ENCODE results near the gene IMMP2L. TPM values are rescaled to one million over a fixed set of nuclear protein-coding genes. Genes with fewer than 3 reads are reported as not detected.
"Not testable (repeated sequence)": the region's sequence is repeated elsewhere in the genome, so short reads cannot be mapped to it uniquely, and the experiment has no call there.

The IMMP2L gene
- total RNA-seq, 1 experiment from 2014 or later: 8.6 TPM

- H2AFZ ChIP-seq (ENCODE audit: low read length): no peak overlapping the region
- H3K4me3 ChIP-seq (ENCODE audit: low read length): no peak overlapping the region
- CTCF ChIA-PET: no interaction called here
- no peak overlapping the region for H3K9ac ChIP-seq (ENCODE audit: low read length)
- POLR2A ChIA-PET (ENCODE audit: unreplicated experiment): no interaction called here
- no peaks in the 10 kb centered on the region for H3F3A ChIP-seq (ENCODE audit: low read length, unreplicated experiment)
- no peaks in the 10 kb centered on the region for H3K27me3 ChIP-seq (ENCODE audit: low read length)
- no peaks in the 10 kb centered on the region for H3K4me1 ChIP-seq (ENCODE audit: insufficient read depth, low read length)
- H3K27ac ChIP-seq (ENCODE audit: low read length): no peak overlapping the region
- no peaks in the 10 kb centered on the region for H4K20me1 ChIP-seq (ENCODE audit: low read length)
- H3K9me3 ChIP-seq (ENCODE audit: low read length): no peaks in the 10 kb centered on the region
- intact Hi-C loops (cut with micrococcal nuclease): no loop called here
- H3K79me2 ChIP-seq (ENCODE audit: low read length): no peaks in the 10 kb centered on the region
- no peaks in the 10 kb centered on the region for H3K9me2 ChIP-seq (replicated peaks; ENCODE audit: low read length)
- ATAC-seq: no peak
- no peak overlapping the region for H3K4me2 ChIP-seq (ENCODE audit: low read length)
- no peaks in the 10 kb centered on the region for H3K36me3 ChIP-seq (ENCODE audit: low read depth, low read length)
- DNase-seq: no peak
- TF ChIP-seq EZH2phosphoT487 (IDR thresholded peaks at IDR 0.05; ENCODE audit: borderline replicate concordance, low read length) (no peak), EZH2 (IDR thresholded peaks at IDR 0.05; ENCODE audit: low read length, unreplicated experiment) (no peak)
- no TSS peak for BruUV-seq (replicated peaks)
These were observed 305.9 kb downstream of the IMMP2L start for GRCh38 chr7:111256391-111256790.

GRCh38 chr7:111255576-111255975 lies 306.7 kb downstream of the IMMP2L start:
- no peak overlapping the region for H3K27ac ChIP-seq (ENCODE audit: low read length)
- no peaks in the 10 kb centered on the region for H3K36me3 ChIP-seq (ENCODE audit: low read depth, low read length)
- no peaks in the 10 kb centered on the region for H3K79me2 ChIP-seq (ENCODE audit: low read length)
- no peaks in the 10 kb centered on the region for H3F3A ChIP-seq (ENCODE audit: low read length, unreplicated experiment)
- ATAC-seq (peak; percentile 50; the same call in 1 of the 2 replicates), DNase-seq (peak; percentile 33)
- TF ChIP-seq EZH2phosphoT487 (IDR thresholded peaks at IDR 0.05; ENCODE audit: borderline replicate concordance, low read length) (no peak), CTCF (conservative IDR thresholded peaks at IDR 0.05; ENCODE audit: low read depth, low read length) (no peak), EZH2 (IDR thresholded peaks at IDR 0.05; ENCODE audit: low read length, unreplicated experiment) (no peak)
- no peaks in the 10 kb centered on the region for H3K9me2 ChIP-seq (replicated peaks; ENCODE audit: low read length)
- no peaks in the 10 kb centered on the region for H3K9me3 ChIP-seq (ENCODE audit: low read length)
- H3K4me1 ChIP-seq (ENCODE audit: insufficient read depth, low read length): no peaks in the 10 kb centered on the region
- H3K4me2 ChIP-seq (ENCODE audit: low read length): no peak overlapping the region
- intact Hi-C loops (cut with micrococcal nuclease): no loop called here
- no peaks in the 10 kb centered on the region for H4K20me1 ChIP-seq (ENCODE audit: low read length)
- no peak overlapping the region for H3K9ac ChIP-seq (ENCODE audit: low read length)
- H2AFZ ChIP-seq (ENCODE audit: low read length): no peak overlapping the region
- no peaks in the 10 kb centered on the region for H3K27me3 ChIP-seq (ENCODE audit: low read length)
- no peak overlapping the region for H3K4me3 ChIP-seq (ENCODE audit: low read length)
- BruUV-seq (replicated peaks): no TSS peak
- CTCF ChIA-PET: no interaction called here
- POLR2A ChIA-PET (ENCODE audit: unreplicated experiment): interaction anchor here (0.7 kb wide), 1 partner anchor 62 kb away, joined by 3 read pairs; no protein-coding TSS in a partner anchor

- H3K27ac ChIP-seq (ENCODE audit: low read length); H3F3A ChIP-seq (ENCODE audit: low read length, unreplicated experiment); H3K4me3 ChIP-seq (ENCODE audit: low read length); H4K20me1 ChIP-seq (ENCODE audit: low read length); H3K9ac ChIP-seq (ENCODE audit: low read length); H3K79me2 ChIP-seq (ENCODE audit: low read length); H3K36me3 ChIP-seq (ENCODE audit: low read depth, low read length); intact Hi-C loops (cut with micrococcal nuclease); H3K9me2 ChIP-seq (replicated peaks; ENCODE audit: low read length); H3K4me1 ChIP-seq (ENCODE audit: insufficient read depth, low read length); H2AFZ ChIP-seq (ENCODE audit: low read length); ATAC-seq; POLR2A ChIA-PET (ENCODE audit: unreplicated experiment); CTCF ChIA-PET; DNase-seq; H3K27me3 ChIP-seq (ENCODE audit: low read length); BruUV-seq (replicated peaks); H3K9me3 ChIP-seq (ENCODE audit: low read length); H3K4me2 ChIP-seq (ENCODE audit: low read length): not testable (repeated sequence)
These were observed 310.9 kb downstream of the IMMP2L start for GRCh38 chr7:111251365-111251764.

- H3K9ac ChIP-seq (ENCODE audit: low read length); CTCF ChIA-PET; BruUV-seq (replicated peaks): not testable (repeated sequence)
These were observed 312.5 kb downstream of the IMMP2L start for GRCh38 chr7:111249807-111250206.

More at GRCh38 chr7:111249807-111250206, 312.5 kb downstream of the IMMP2L start:
- H3K79me2 ChIP-seq (ENCODE audit: low read length); H3K27me3 ChIP-seq (ENCODE audit: low read length); H3K27ac ChIP-seq (ENCODE audit: low read length); H3K4me2 ChIP-seq (ENCODE audit: low read length); ATAC-seq; H3K9me2 ChIP-seq (replicated peaks; ENCODE audit: low read length); H3K36me3 ChIP-seq (ENCODE audit: low read depth, low read length); DNase-seq; H2AFZ ChIP-seq (ENCODE audit: low read length); H3K4me1 ChIP-seq (ENCODE audit: insufficient read depth, low read length); POLR2A ChIA-PET (ENCODE audit: unreplicated experiment); H3F3A ChIP-seq (ENCODE audit: low read length, unreplicated experiment); H3K4me3 ChIP-seq (ENCODE audit: low read length); H3K9me3 ChIP-seq (ENCODE audit: low read length); intact Hi-C loops (cut with micrococcal nuclease); H4K20me1 ChIP-seq (ENCODE audit: low read length): not testable (repeated sequence)
